GM20431 (cell line): ENCODE measurements around the gene NFIC.
"Not testable (repeated sequence)": the region's sequence is repeated elsewhere in the genome, so short reads cannot be mapped to it uniquely, and the experiment has no call there.

Experiments
- in situ Hi-C: fragments of 300-500 bp; cut with MseI, MboI; formaldehyde crosslinking; loops from one replicate; pipeline ENCODE4 v1.15.0; 2020; ENCODE audit warnings: low sequenced_read_pairs; ENCODE audit not compliant: unreplicated experiment

The NFIC gene

GRCh38 chr19:3370214-3370720 is 3.9 kb downstream of the NFIC start:
- in situ Hi-C loops: no loop called here

- in situ Hi-C loops: no loop called here
These were observed 4.6 kb downstream of the NFIC start for GRCh38 chr19:3370728-3371591.

GRCh38 chr19:3372413-3372812 is 6.0 kb downstream of the NFIC start:
- in situ Hi-C loops: no loop called here

- in situ Hi-C loops: no loop called here
These were observed 7.6 kb downstream of the NFIC start for GRCh38 chr19:3373971-3374368.

GRCh38 chr19:3374369-3375112 is 8.2 kb downstream of the NFIC start:
- in situ Hi-C loops: no loop called here

- in situ Hi-C loops: no loop called here
These were observed 9.1 kb downstream of the NFIC start for GRCh38 chr19:3375221-3376090.

GRCh38 chr19:3376091-3376455 is 9.7 kb downstream of the NFIC start:
- in situ Hi-C loops: not testable (repeated sequence)

GRCh38 chr19:3378352-3379150 is 12.2 kb downstream of the NFIC start:
- in situ Hi-C loops: no loop called here

GRCh38 chr19:3380829-3381228 is 14.4 kb downstream of the NFIC start:
- in situ Hi-C loops: no loop called here

GRCh38 chr19:3381701-3382372 is 15.5 kb downstream of the NFIC start:
- in situ Hi-C loops: no loop called here

GRCh38 chr19:3382460-3383100 is 16.2 kb downstream of the NFIC start:
- in situ Hi-C loops: no loop called here

GRCh38 chr19:3383121-3383722 is 16.8 kb downstream of the NFIC start:
- in situ Hi-C loops: no loop called here

GRCh38 chr19:3386447-3387234 is 20.3 kb downstream of the NFIC start:
- in situ Hi-C loops: no loop called here

GRCh38 chr19:3387645-3388589 is 21.5 kb downstream of the NFIC start:
- in situ Hi-C loops: no loop called here

GRCh38 chr19:3389446-3389778 is 23.0 kb downstream of the NFIC start:
- in situ Hi-C loops: no loop called here

- in situ Hi-C loops: no loop called here
These were observed 23.5 kb downstream of the NFIC start for GRCh38 chr19:3389876-3390371.
